OCI-LY7 (cell line): ENCODE results near the gene TNIK. TPM values are rescaled to one million over a fixed set of nuclear protein-coding genes. Genes with fewer than 3 reads are reported as not detected.

ENCODE experiments used
- BruUV-seq: library from RNA; stranded (reverse); fragments of 400-500 nt; replicated peaks from 2 replicates; lab custom pipeline; 2021; lab: Mats Ljungman, UMichigan
- CTCF ChIA-PET: fragments of 300-600 bp; sonication (Branson Sonifier 250); formaldehyde crosslinking; loops from one replicate; lab custom pipeline; 2022; ENCODE audit warnings: antibody characterized with exemption; ENCODE audit not compliant: unreplicated experiment; lab: Charles Lee
- POLR2A ChIA-PET: fragments of 300-600 bp; sonication (Branson Sonifier 250); formaldehyde crosslinking; loops from one replicate; lab custom pipeline; 2022; ENCODE audit warnings: antibody characterized with exemption; lab: Charles Lee
- DNase-seq: peaks from one replicate; pipeline ENCODE4 v3.0.0-alpha.2; 2015; ENCODE audit warnings: low spot score
- H2AFZ ChIP-seq: fragments of 200-600 bp; sonication (generic), shearing (Covaris generic); 2 replicates; pipeline ENCODE4 v1.6.1; 2014; ENCODE audit warnings: mild to moderate bottlenecking, antibody characterized with exemption, low read length, moderate library complexity
- H3K27ac ChIP-seq: fragments of 200-600 bp; sonication (generic); 2 replicates; pipeline ENCODE4 v1.5.1; 2014; ENCODE audit warnings: mixed run types, low read depth, mild to moderate bottlenecking, moderate library complexity, low read length, inconsistent platforms; ENCODE audit not compliant: poor library complexity, severe bottlenecking
- H3K36me3 ChIP-seq: fragments of 200-600 bp; sonication (generic); 2 replicates; pipeline ENCODE4 v1.6.1; 2014; ENCODE audit warnings: mild to moderate bottlenecking, antibody characterized with exemption, low read length, moderate library complexity, mixed read lengths; ENCODE audit not compliant: insufficient read depth
- H3K4me1 ChIP-seq: fragments of 200-600 bp; sonication (generic); 2 replicates; pipeline ENCODE4 v1.5.1; 2014; ENCODE audit warnings: mild to moderate bottlenecking, low read length; ENCODE audit not compliant: insufficient read depth, poor library complexity, severe bottlenecking
- H3K4me2 ChIP-seq: fragments of 200-600 bp; sonication (generic); 2 replicates; pipeline ENCODE4 v1.6.1; 2014; ENCODE audit warnings: mild to moderate bottlenecking, low read length
- H3K4me3 ChIP-seq: fragments of 200-600 bp; sonication (generic); 2 replicates; pipeline ENCODE4 v1.5.1; 2014; ENCODE audit warnings: mild to moderate bottlenecking, low read depth, low read length; ENCODE audit not compliant: poor library complexity, severe bottlenecking
- H3K79me2 ChIP-seq: fragments of 200-600 bp; sonication (generic); 2 replicates; pipeline ENCODE4 v1.6.1; 2016; ENCODE audit warnings: low read depth, mild to moderate bottlenecking, low read length, moderate library complexity, mixed read lengths; ENCODE audit not compliant: insufficient read depth
- H3K9me2 ChIP-seq: fragments of 200-600 bp; sonication (generic); 2 replicates; pipeline ENCODE4 v1.6.1; 2016; ENCODE audit warnings: mild to moderate bottlenecking, low read length, mixed read lengths; ENCODE audit not compliant: insufficient read depth
- H3K9me3 ChIP-seq: fragments of 200-600 bp; sonication (generic); 2 replicates; pipeline ENCODE4 v1.6.1; 2014; ENCODE audit warnings: mild to moderate bottlenecking, mixed run types, low read length, mixed read lengths
- H4K20me1 ChIP-seq: fragments of 200-600 bp; sonication (generic); 2 replicates; pipeline ENCODE4 v1.6.1; 2014; ENCODE audit warnings: mild to moderate bottlenecking, antibody characterized with exemption, low read length, moderate library complexity, mixed read lengths; ENCODE audit not compliant: insufficient read depth
- EZH2phosphoT487 ChIP-seq: fragments of 200-600 bp; sonication (generic); IDR thresholded peaks from 2 replicates; pipeline ENCODE4 v1.6.1; 2018; ENCODE audit warnings: low read depth, borderline replicate concordance, mild to moderate bottlenecking, mixed run types, antibody characterized with exemption, low read length, moderate library complexity, mixed read lengths
- intact Hi-C: fragments of 100-400 bp; cut with micrococcal nuclease; formaldehyde crosslinking; loops from one replicate; pipeline ENCODE4 v1.10.0; 2022; ENCODE audit not compliant: unreplicated experiment
- total RNA-seq, 2 experiments: library from RNA; depleted of rRNA in 1 of 2; stranded (reverse); fragments of >200 nt in 1 of 2; shearing (Covaris generic) in 1 of 2; gene quantifications; 2 replicates each; pipeline ENCODE4 v1.2.3, GENCODE V29; 2014 to 2022
- TF ChIP-seq, protein P1 (sequence below): fragments of 200-600 bp; sonication (generic); conservative IDR thresholded peaks from 2 replicates; pipeline ENCODE4 v1.5.1; 2014; ENCODE audit warnings: mild to moderate bottlenecking, antibody characterized with exemption, low read length, moderate library complexity, mixed read lengths

The TNIK gene
- total RNA-seq, 2 experiments from 2014 or later, result not detected

- Histone ChIP-seq H3K79me2 (no peaks in the 10 kb centered on the region), H3K4me2 (no peak overlapping the region), H3K27ac (no peak overlapping the region), H3K9me2 (no peaks in the 10 kb centered on the region), H2AFZ (no peak overlapping the region), H3K4me1 (no peaks in the 10 kb centered on the region), H4K20me1 (no peaks in the 10 kb centered on the region), H3K36me3 (no peaks in the 10 kb centered on the region), H3K9me3 (no peaks in the 10 kb centered on the region), H3K4me3 (no peak overlapping the region)
- intact Hi-C loops, result no loop called here
- TF ChIP-seq, protein P1, sequence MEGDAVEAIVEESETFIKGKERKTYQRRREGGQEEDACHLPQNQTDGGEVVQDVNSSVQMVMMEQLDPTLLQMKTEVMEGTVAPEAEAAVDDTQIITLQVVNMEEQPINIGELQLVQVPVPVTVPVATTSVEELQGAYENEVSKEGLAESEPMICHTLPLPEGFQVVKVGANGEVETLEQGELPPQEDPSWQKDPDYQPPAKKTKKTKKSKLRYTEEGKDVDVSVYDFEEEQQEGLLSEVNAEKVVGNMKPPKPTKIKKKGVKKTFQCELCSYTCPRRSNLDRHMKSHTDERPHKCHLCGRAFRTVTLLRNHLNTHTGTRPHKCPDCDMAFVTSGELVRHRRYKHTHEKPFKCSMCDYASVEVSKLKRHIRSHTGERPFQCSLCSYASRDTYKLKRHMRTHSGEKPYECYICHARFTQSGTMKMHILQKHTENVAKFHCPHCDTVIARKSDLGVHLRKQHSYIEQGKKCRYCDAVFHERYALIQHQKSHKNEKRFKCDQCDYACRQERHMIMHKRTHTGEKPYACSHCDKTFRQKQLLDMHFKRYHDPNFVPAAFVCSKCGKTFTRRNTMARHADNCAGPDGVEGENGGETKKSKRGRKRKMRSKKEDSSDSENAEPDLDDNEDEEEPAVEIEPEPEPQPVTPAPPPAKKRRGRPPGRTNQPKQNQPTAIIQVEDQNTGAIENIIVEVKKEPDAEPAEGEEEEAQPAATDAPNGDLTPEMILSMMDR, result no peak
- no peak for TF ChIP-seq EZH2phosphoT487
- no TSS peak for BruUV-seq
- POLR2A ChIA-PET, result interaction anchor here (0.7 kb wide), 1 partner anchor 30 kb away, joined by 3 read pairs; no protein-coding TSS in a partner anchor
- no peak for DNase-seq
- CTCF ChIA-PET, result no interaction called here
Measured at GRCh38 chr3:171352387-171352935, 107.7 kb downstream of the TNIK start.

DNA sequence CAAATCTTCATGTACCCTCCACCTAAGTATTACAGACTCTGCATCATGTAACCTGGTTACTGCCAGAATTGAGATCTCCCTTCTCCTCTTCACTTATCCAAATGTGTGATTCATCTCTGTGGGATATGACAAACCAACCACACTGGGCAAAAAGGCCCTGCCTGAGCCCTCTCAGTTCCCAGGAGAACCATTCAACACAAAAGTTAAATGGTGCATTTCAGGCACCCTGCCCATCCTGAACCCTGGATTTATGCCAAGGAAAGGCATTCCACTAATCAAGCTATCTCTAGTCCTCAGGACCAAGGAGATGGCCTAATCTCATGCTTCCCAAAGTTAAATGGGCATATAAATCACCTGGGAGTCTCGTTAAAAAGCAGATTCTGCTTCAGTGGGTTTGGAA is 108.5 kb downstream of the TNIK start:
- H3K9me2 ChIP-seq, result no peaks in the 10 kb centered on the region
- no peak overlapping the region for H3K4me2 ChIP-seq
- intact Hi-C loops, result no loop called here
- H2AFZ ChIP-seq, result no peak overlapping the region
- H3K9me3 ChIP-seq, result no peaks in the 10 kb centered on the region
- no peak for DNase-seq
- H3K79me2 ChIP-seq, result no peaks in the 10 kb centered on the region
- H3K4me1 ChIP-seq, result no peaks in the 10 kb centered on the region
- H3K4me3 ChIP-seq, result no peak overlapping the region
- TF ChIP-seq, protein P1, result no peak
- TF ChIP-seq EZH2phosphoT487, result no peak
- H3K27ac ChIP-seq, result no peak overlapping the region
- no peaks in the 10 kb centered on the region for H3K36me3 ChIP-seq
- ChIA-PET POLR2A (no interaction called here), CTCF (no interaction called here)
- no TSS peak for BruUV-seq
- H4K20me1 ChIP-seq, result no peaks in the 10 kb centered on the region

DNA sequence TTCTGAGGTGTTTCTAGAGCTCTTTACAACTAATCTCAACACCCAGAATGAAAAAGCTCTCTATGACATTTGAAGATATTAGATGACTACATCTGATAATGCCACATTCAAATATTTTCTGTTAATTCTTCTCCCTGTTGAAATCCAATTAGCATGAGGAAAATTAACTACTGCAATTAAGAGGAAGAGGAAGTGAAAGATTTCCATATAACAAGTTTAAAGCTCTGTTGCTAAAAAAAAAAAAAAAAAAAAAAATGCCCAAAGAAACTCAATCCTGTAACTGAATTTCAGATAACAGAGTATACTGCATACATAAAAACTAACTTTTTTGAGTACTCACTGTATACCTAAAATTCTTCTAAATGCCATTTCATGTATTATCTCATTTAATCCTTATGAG is 109.8 kb downstream of the TNIK start:
- no TSS peak for BruUV-seq
- Histone ChIP-seq H3K4me3 (no peak overlapping the region), H2AFZ (no peak overlapping the region), H3K27ac (no peak overlapping the region), H3K36me3 (no peaks in the 10 kb centered on the region), H3K4me1 (no peaks in the 10 kb centered on the region), H3K4me2 (no peak overlapping the region), H4K20me1 (no peaks in the 10 kb centered on the region), H3K79me2 (no peaks in the 10 kb centered on the region), H3K9me2 (no peaks in the 10 kb centered on the region), H3K9me3 (no peaks in the 10 kb centered on the region)
- ChIA-PET CTCF (no interaction called here), POLR2A (interaction anchor here (0.6 to 1.1 kb wide), 6 partner anchors 8 to 97 kb away, joined by 3 to 5 read pairs (median 3); no protein-coding TSS in a partner anchor)
- TF ChIP-seq, protein P1, result no peak
- TF ChIP-seq EZH2phosphoT487, result no peak
- intact Hi-C loops, result no loop called here
- no peak for DNase-seq
